ENCODE data around the gene KANSL2.
"Not testable (repeated sequence)": the region's sequence is repeated elsewhere in the genome, so short reads cannot be mapped to it uniquely, and the experiment has no call there.

KANSL2 gene

GRCh38 chr12:48683534-48683933 lies 1.5 kb upstream of the KANSL2 start:
- peaks cover 34% of the 10 kb centered on the region for H3K36me3 ChIP-seq (ENCODE audit: insufficient read depth, low read length)
- H3K4me1 ChIP-seq (ENCODE audit: insufficient read depth, low read length, severe bottlenecking): peaks cover 33% of the 10 kb centered on the region
- H3K9me3 ChIP-seq (ENCODE audit: low read length): no peaks in the 10 kb centered on the region
- H4K20me1 ChIP-seq (ENCODE audit: insufficient read depth, low read length): 0 out of 2 replicates have a peak, but pooled peaks cover 5% of the 10 kb centered on the region
- H3K79me2 ChIP-seq (ENCODE audit: insufficient read depth, low read length): peaks cover 33% of the 10 kb centered on the region
- H3K4me2 ChIP-seq (ENCODE audit: low read length): no peak overlapping the region
- H3K27ac ChIP-seq (ENCODE audit: low read depth, low read length, poor library complexity, severe bottlenecking): no peak overlapping the region
- H3K27me3 ChIP-seq (ENCODE audit: insufficient read depth, low read length): no peaks in the 10 kb centered on the region
- no peaks in the 10 kb centered on the region for H3K9me2 ChIP-seq (ENCODE audit: low read depth, low read length)
- H3K9ac ChIP-seq (ENCODE audit: low read length): no peak overlapping the region
- no peak overlapping the region for H2AFZ ChIP-seq (ENCODE audit: low read length)
- TF ChIP-seq CTCF (IDR thresholded peaks at IDR 0.05; ENCODE audit: low read length) (no peak), EZH2 (IDR thresholded peaks at IDR 0.05; ENCODE audit: borderline replicate concordance, low read length) (no peak)
- H3K4me3 ChIP-seq (ENCODE audit: low read depth, low read length, poor library complexity, severe bottlenecking): no peak overlapping the region
- no peaks in the 10 kb centered on the region for H3F3A ChIP-seq (ENCODE audit: insufficient read depth, low read length)

GRCh38 chr12:48682927-48683326 lies 889 bp upstream of the KANSL2 start:
- no peaks in the 10 kb centered on the region for H3K9me3 ChIP-seq (ENCODE audit: low read length)
- peak overlapping the region; percentile 84 for H3K4me3 ChIP-seq (ENCODE audit: low read depth, low read length, poor library complexity, severe bottlenecking)
- no peaks in the 10 kb centered on the region for H3K27me3 ChIP-seq (ENCODE audit: insufficient read depth, low read length)
- peaks cover 34% of the 10 kb centered on the region for H3K36me3 ChIP-seq (ENCODE audit: insufficient read depth, low read length)
- TF ChIP-seq EZH2 (IDR thresholded peaks at IDR 0.05; ENCODE audit: borderline replicate concordance, low read length) (no peak), CTCF (IDR thresholded peaks at IDR 0.05; ENCODE audit: low read length) (no peak)
- peaks cover 39% of the 10 kb centered on the region for H3K79me2 ChIP-seq (ENCODE audit: insufficient read depth, low read length)
- H3K9me2 ChIP-seq (ENCODE audit: low read depth, low read length): no peaks in the 10 kb centered on the region
- no peaks in the 10 kb centered on the region for H3F3A ChIP-seq (ENCODE audit: insufficient read depth, low read length)
- peaks cover 39% of the 10 kb centered on the region for H3K4me1 ChIP-seq (ENCODE audit: insufficient read depth, low read length, severe bottlenecking)
- no peak overlapping the region; the same call in 1 of the 2 replicates for H2AFZ ChIP-seq (ENCODE audit: low read length)
- no peak overlapping the region for H3K27ac ChIP-seq (ENCODE audit: low read depth, low read length, poor library complexity, severe bottlenecking)
- H3K9ac ChIP-seq (ENCODE audit: low read length): peak overlapping the region; percentile 61
- H4K20me1 ChIP-seq (ENCODE audit: insufficient read depth, low read length): 0 out of 2 replicates have a peak, but pooled peaks cover 5% of the 10 kb centered on the region
- H3K4me2 ChIP-seq (ENCODE audit: low read length): peak overlapping the region; percentile 63

- peaks cover 43% of the 10 kb centered on the region for H3K79me2 ChIP-seq (ENCODE audit: insufficient read depth, low read length)
- peaks cover 42% of the 10 kb centered on the region for H3K4me1 ChIP-seq (ENCODE audit: insufficient read depth, low read length, severe bottlenecking)
- H3K27me3 ChIP-seq (ENCODE audit: insufficient read depth, low read length); H3K9me2 ChIP-seq (ENCODE audit: low read depth, low read length); H4K20me1 ChIP-seq (ENCODE audit: insufficient read depth, low read length); H3K9me3 ChIP-seq (ENCODE audit: low read length); H3F3A ChIP-seq (ENCODE audit: insufficient read depth, low read length); H3K27ac ChIP-seq (ENCODE audit: low read depth, low read length, poor library complexity, severe bottlenecking); H2AFZ ChIP-seq (ENCODE audit: low read length): not testable (repeated sequence)
- peak overlapping the region; percentile 84 for H3K4me3 ChIP-seq (ENCODE audit: low read depth, low read length, poor library complexity, severe bottlenecking)
- peaks cover 34% of the 10 kb centered on the region for H3K36me3 ChIP-seq (ENCODE audit: insufficient read depth, low read length)
- H3K4me2 ChIP-seq (ENCODE audit: low read length): peak overlapping the region; percentile 63
- H3K9ac ChIP-seq (ENCODE audit: low read length): peak overlapping the region; percentile 61
These were observed 481 bp upstream of the KANSL2 start for GRCh38 chr12:48682533-48682905.

- Histone ChIP-seq H3K4me2 (ENCODE audit: low read length) (peak overlapping the region; percentile 82), H3F3A (ENCODE audit: insufficient read depth, low read length) (no peaks in the 10 kb centered on the region), H3K36me3 (ENCODE audit: insufficient read depth, low read length) (peaks cover 43% of the 10 kb centered on the region), H3K4me1 (ENCODE audit: insufficient read depth, low read length, severe bottlenecking) (peaks cover 42% of the 10 kb centered on the region), H3K9me3 (ENCODE audit: low read length) (no peaks in the 10 kb centered on the region), H2AFZ (ENCODE audit: low read length) (no peak overlapping the region), H4K20me1 (ENCODE audit: insufficient read depth, low read length) (0 out of 2 replicates have a peak, but pooled peaks cover 5% of the 10 kb centered on the region), H3K27ac (ENCODE audit: low read depth, low read length, poor library complexity, severe bottlenecking) (peak overlapping the region; percentile 46), H3K27me3 (ENCODE audit: insufficient read depth, low read length) (no peaks in the 10 kb centered on the region), H3K79me2 (ENCODE audit: insufficient read depth, low read length) (peaks cover 53% of the 10 kb centered on the region), H3K9me2 (ENCODE audit: low read depth, low read length) (no peaks in the 10 kb centered on the region), H3K4me3 (ENCODE audit: low read depth, low read length, poor library complexity, severe bottlenecking) (peak overlapping the region; percentile 84), H3K9ac (ENCODE audit: low read length) (peak overlapping the region; percentile 88)
- TF ChIP-seq CTCF (IDR thresholded peaks at IDR 0.05; ENCODE audit: low read length): no peak
These were observed 684 bp downstream of the KANSL2 start for GRCh38 chr12:48681399-48681709.
